HEK293 (cell line): ENCODE results near the gene DNAJC30.

Source experiments
- HOXD13 ChIP-seq: sonication (generic); formaldehyde crosslinking; IDR thresholded peaks from 2 replicates; pipeline ENCODE4 v1.8.0; 2022; ENCODE audit warnings: missing genetic modification reagents, borderline replicate concordance
- KLF8 ChIP-seq: fragments of 450-650 bp; formaldehyde crosslinking; IDR thresholded peaks from 2 replicates; pipeline ENCODE4 v1.5.1; 2016; ENCODE audit warnings: missing biosample characterization, missing genetic modification characterization
- OVOL3 ChIP-seq: fragments of 450-650 bp; formaldehyde crosslinking; IDR thresholded peaks from 2 replicates; pipeline ENCODE4 v1.5.1; 2016; ENCODE audit warnings: missing biosample characterization, missing genetic modification characterization
- TRIM28 ChIP-seq: IDR thresholded peaks from 2 replicates; pipeline ENCODE4 v1.6.1; 2011; ENCODE audit warnings: low read length, control low read depth, borderline replicate concordance
- ZBTB21 ChIP-seq: fragments of 450-650 bp; formaldehyde crosslinking; IDR thresholded peaks from 2 replicates; pipeline ENCODE4 v1.5.1; 2017; ENCODE audit warnings: missing biosample characterization, missing genetic modification characterization
- ZFP37 ChIP-seq: fragments of 450-650 bp; formaldehyde crosslinking; IDR thresholded peaks from 2 replicates; pipeline ENCODE4 v1.5.1; 2016; ENCODE audit warnings: missing biosample characterization, missing genetic modification characterization
- ZNF184 ChIP-seq: fragments of 450-650 bp; IDR thresholded peaks from 2 replicates; pipeline ENCODE4 v1.5.1; 2018; ENCODE audit warnings: missing biosample characterization, mild to moderate bottlenecking, missing genetic modification characterization
- ZNF302 ChIP-seq: fragments of 450-650 bp; formaldehyde crosslinking; IDR thresholded peaks from 2 replicates; pipeline ENCODE4 v1.5.1; 2016; ENCODE audit warnings: missing biosample characterization, missing genetic modification characterization, low read depth
- ZNF341 ChIP-seq: fragments of 450-650 bp; formaldehyde crosslinking; IDR thresholded peaks from 2 replicates; pipeline ENCODE4; 2016; ENCODE audit warnings: low read depth, missing biosample characterization, missing genetic modification characterization
- ZNF785 ChIP-seq: fragments of 450-650 bp; formaldehyde crosslinking; IDR thresholded peaks from 2 replicates; pipeline ENCODE4 v1.5.1; 2016; ENCODE audit warnings: missing biosample characterization, missing genetic modification characterization
- ZNF837 ChIP-seq: fragments of 450-650 bp; formaldehyde crosslinking; IDR thresholded peaks from 2 replicates; pipeline ENCODE4 v1.5.1; 2016; ENCODE audit warnings: missing biosample characterization, missing genetic modification characterization
- ZSCAN23 ChIP-seq: fragments of 450-650 bp; formaldehyde crosslinking; IDR thresholded peaks from 2 replicates; pipeline ENCODE4 v1.5.1; 2016; ENCODE audit warnings: missing biosample characterization, missing genetic modification characterization
- TF ChIP-seq, protein P1 (sequence below): fragments of 450-650 bp; formaldehyde crosslinking; IDR thresholded peaks from 2 replicates; pipeline ENCODE4 v1.5.1; 2016; ENCODE audit warnings: missing biosample characterization, missing genetic modification characterization
- TF ChIP-seq, protein P2 (sequence below): fragments of 450-650 bp; formaldehyde crosslinking; IDR thresholded peaks from 2 replicates; pipeline ENCODE4 v1.5.1; 2016; ENCODE audit warnings: missing biosample characterization, missing genetic modification characterization
- TF ChIP-seq, protein P3 (sequence below): fragments of 450-650 bp; formaldehyde crosslinking; IDR thresholded peaks from 2 replicates; pipeline ENCODE4 v1.5.0; 2017; ENCODE audit warnings: missing biosample characterization, missing genetic modification characterization, borderline replicate concordance
- TF ChIP-seq, protein P4 (sequence below): IDR thresholded peaks from 2 replicates; pipeline ENCODE4 v1.6.1; 2011; ENCODE audit warnings: mild to moderate bottlenecking, low read depth, low read length, borderline replicate concordance
- TF ChIP-seq, protein P5 (sequence below): fragments of 450-650 bp; formaldehyde crosslinking; IDR thresholded peaks from 2 replicates; pipeline ENCODE4 v1.5.1; 2016; ENCODE audit warnings: missing biosample characterization, missing genetic modification characterization
- TF ChIP-seq, protein P6 (sequence below): fragments of 450-650 bp; formaldehyde crosslinking; IDR thresholded peaks from 2 replicates; pipeline ENCODE4 v1.5.1; 2016; ENCODE audit warnings: missing biosample characterization, missing genetic modification characterization
- TF ChIP-seq, protein P7 (sequence below): fragments of 450-650 bp; formaldehyde crosslinking; optimal IDR thresholded peaks from 2 replicates; pipeline ENCODE3; 2016; ENCODE audit warnings: missing biosample characterization, mild to moderate bottlenecking, missing genetic modification characterization
- TF ChIP-seq, protein P8 (sequence below): fragments of 450-650 bp; formaldehyde crosslinking; IDR thresholded peaks from 2 replicates; pipeline ENCODE4 v1.5.1; 2016; ENCODE audit warnings: missing biosample characterization, missing genetic modification characterization, low read depth

Gene DNAJC30

DNA sequence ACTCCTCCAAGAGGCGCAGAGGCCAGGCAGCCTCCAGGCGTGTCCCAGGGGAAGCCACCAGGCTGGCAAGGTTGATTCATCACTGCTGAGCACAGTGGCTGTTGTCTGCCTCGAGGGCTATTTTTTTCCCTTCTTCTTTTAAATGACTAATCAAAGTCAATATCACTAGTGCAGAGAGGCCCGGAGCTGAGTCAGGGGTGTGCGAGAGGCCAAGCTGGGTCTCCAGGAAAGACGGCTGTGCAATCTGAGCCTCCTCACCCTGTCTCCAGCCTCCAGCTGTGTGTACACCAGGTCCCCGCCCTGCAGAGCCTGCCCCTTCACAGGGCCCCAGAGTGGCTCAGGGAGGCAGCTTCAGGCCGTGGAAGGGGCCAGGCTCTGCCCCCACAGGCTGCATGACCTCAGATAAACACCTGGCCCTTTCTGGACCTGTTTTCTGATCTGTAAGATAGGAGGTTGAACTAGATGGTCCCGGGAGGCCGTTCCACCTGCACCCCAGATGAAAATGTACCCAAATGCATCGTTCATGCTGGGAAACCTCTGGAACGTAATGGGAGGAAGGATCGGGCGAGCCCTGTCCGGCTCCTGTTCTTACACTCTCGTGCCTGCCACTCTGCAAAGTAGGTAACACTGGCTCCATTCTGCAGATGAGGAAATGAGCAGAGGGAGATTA is 32.5 kb upstream of the DNAJC30 start (continued):
- TF ChIP-seq, protein P1, sequence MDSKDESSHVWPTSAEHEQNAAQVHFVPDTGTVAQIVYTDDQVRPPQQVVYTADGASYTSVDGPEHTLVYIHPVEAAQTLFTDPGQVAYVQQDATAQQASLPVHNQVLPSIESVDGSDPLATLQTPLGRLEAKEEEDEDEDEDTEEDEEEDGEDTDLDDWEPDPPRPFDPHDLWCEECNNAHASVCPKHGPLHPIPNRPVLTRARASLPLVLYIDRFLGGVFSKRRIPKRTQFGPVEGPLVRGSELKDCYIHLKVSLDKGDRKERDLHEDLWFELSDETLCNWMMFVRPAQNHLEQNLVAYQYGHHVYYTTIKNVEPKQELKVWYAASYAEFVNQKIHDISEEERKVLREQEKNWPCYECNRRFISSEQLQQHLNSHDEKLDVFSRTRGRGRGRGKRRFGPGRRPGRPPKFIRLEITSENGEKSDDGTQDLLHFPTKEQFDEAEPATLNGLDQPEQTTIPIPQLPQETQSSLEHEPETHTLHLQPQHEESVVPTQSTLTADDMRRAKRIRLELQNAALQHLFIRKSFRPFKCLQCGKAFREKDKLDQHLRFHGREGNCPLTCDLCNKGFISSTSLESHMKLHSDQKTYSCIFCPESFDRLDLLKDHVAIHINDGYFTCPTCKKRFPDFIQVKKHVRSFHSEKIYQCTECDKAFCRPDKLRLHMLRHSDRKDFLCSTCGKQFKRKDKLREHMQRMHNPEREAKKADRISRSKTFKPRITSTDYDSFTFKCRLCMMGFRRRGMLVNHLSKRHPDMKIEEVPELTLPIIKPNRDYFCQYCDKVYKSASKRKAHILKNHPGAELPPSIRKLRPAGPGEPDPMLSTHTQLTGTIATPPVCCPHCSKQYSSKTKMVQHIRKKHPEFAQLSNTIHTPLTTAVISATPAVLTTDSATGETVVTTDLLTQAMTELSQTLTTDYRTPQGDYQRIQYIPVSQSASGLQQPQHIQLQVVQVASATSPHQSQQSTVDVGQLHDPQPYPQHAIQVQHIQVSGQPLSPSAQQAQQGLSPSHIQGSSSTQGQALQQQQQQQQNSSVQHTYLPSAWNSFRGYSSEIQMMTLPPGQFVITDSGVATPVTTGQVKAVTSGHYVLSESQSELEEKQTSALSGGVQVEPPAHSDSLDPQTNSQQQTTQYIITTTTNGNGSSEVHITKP (tag by site-specific recombination): peak; percentile 42; the same call in 1 of the 2 replicates
- TF ChIP-seq ZNF785 (tag by site-specific recombination) (no peak), ZFP37 (tag by site-specific recombination) (peak; percentile 70), ZNF837 (tag by site-specific recombination) (no peak), ZNF341 (tag by site-specific recombination) (peak; percentile 79), ZSCAN23 (tag by site-specific recombination) (0 out of 2 replicates have a peak, but pooled peaks have one; percentile 20), ZNF184 (tag by site-specific recombination) (peak; percentile 90), KLF8 (tag by site-specific recombination) (peak; percentile 47; the same call in 1 of the 2 replicates), ZBTB21 (peak; percentile 18; the same call in 1 of the 2 replicates), ZNF302 (tag by site-specific recombination) (no peak), OVOL3 (tag by site-specific recombination) (no peak), HOXD13 (CRISPR knock-in tag) (no peak), TRIM28 (peak; percentile 91)
- TF ChIP-seq, protein P2, sequence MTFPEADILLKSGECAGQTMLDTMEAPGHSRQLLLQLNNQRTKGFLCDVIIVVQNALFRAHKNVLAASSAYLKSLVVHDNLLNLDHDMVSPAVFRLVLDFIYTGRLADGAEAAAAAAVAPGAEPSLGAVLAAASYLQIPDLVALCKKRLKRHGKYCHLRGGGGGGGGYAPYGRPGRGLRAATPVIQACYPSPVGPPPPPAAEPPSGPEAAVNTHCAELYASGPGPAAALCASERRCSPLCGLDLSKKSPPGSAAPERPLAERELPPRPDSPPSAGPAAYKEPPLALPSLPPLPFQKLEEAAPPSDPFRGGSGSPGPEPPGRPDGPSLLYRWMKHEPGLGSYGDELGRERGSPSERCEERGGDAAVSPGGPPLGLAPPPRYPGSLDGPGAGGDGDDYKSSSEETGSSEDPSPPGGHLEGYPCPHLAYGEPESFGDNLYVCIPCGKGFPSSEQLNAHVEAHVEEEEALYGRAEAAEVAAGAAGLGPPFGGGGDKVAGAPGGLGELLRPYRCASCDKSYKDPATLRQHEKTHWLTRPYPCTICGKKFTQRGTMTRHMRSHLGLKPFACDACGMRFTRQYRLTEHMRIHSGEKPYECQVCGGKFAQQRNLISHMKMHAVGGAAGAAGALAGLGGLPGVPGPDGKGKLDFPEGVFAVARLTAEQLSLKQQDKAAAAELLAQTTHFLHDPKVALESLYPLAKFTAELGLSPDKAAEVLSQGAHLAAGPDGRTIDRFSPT (tag by site-specific recombination): peak; percentile 77
- TF ChIP-seq, protein P3, sequence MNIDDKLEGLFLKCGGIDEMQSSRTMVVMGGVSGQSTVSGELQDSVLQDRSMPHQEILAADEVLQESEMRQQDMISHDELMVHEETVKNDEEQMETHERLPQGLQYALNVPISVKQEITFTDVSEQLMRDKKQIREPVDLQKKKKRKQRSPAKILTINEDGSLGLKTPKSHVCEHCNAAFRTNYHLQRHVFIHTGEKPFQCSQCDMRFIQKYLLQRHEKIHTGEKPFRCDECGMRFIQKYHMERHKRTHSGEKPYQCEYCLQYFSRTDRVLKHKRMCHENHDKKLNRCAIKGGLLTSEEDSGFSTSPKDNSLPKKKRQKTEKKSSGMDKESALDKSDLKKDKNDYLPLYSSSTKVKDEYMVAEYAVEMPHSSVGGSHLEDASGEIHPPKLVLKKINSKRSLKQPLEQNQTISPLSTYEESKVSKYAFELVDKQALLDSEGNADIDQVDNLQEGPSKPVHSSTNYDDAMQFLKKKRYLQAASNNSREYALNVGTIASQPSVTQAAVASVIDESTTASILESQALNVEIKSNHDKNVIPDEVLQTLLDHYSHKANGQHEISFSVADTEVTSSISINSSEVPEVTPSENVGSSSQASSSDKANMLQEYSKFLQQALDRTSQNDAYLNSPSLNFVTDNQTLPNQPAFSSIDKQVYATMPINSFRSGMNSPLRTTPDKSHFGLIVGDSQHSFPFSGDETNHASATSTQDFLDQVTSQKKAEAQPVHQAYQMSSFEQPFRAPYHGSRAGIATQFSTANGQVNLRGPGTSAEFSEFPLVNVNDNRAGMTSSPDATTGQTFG: no peak
- TF ChIP-seq, protein P4, sequence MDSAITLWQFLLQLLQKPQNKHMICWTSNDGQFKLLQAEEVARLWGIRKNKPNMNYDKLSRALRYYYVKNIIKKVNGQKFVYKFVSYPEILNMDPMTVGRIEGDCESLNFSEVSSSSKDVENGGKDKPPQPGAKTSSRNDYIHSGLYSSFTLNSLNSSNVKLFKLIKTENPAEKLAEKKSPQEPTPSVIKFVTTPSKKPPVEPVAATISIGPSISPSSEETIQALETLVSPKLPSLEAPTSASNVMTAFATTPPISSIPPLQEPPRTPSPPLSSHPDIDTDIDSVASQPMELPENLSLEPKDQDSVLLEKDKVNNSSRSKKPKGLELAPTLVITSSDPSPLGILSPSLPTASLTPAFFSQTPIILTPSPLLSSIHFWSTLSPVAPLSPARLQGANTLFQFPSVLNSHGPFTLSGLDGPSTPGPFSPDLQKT: no peak
- TF ChIP-seq, protein P5, sequence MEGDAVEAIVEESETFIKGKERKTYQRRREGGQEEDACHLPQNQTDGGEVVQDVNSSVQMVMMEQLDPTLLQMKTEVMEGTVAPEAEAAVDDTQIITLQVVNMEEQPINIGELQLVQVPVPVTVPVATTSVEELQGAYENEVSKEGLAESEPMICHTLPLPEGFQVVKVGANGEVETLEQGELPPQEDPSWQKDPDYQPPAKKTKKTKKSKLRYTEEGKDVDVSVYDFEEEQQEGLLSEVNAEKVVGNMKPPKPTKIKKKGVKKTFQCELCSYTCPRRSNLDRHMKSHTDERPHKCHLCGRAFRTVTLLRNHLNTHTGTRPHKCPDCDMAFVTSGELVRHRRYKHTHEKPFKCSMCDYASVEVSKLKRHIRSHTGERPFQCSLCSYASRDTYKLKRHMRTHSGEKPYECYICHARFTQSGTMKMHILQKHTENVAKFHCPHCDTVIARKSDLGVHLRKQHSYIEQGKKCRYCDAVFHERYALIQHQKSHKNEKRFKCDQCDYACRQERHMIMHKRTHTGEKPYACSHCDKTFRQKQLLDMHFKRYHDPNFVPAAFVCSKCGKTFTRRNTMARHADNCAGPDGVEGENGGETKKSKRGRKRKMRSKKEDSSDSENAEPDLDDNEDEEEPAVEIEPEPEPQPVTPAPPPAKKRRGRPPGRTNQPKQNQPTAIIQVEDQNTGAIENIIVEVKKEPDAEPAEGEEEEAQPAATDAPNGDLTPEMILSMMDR (tag by site-specific recombination): no peak
- TF ChIP-seq, protein P6, sequence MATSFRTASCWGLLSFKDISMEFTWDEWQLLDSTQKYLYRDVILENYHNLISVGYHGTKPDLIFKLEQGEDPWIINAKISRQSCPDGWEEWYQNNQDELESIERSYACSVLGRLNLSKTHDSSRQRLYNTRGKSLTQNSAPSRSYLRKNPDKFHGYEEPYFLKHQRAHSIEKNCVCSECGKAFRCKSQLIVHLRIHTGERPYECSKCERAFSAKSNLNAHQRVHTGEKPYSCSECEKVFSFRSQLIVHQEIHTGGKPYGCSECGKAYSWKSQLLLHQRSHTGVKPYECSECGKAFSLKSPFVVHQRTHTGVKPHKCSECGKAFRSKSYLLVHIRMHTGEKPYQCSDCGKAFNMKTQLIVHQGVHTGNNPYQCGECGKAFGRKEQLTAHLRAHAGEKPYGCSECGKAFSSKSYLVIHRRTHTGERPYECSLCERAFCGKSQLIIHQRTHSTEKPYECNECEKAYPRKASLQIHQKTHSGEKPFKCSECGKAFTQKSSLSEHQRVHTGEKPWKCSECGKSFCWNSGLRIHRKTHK: no peak
- TF ChIP-seq, protein P7, sequence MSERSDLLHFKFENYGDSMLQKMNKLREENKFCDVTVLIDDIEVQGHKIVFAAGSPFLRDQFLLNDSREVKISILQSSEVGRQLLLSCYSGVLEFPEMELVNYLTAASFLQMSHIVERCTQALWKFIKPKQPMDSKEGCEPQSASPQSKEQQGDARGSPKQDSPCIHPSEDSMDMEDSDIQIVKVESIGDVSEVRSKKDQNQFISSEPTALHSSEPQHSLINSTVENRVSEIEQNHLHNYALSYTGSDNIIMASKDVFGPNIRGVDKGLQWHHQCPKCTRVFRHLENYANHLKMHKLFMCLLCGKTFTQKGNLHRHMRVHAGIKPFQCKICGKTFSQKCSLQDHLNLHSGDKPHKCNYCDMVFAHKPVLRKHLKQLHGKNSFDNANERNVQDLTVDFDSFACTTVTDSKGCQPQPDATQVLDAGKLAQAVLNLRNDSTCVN (tag by site-specific recombination): no peak
- TF ChIP-seq, protein P8, sequence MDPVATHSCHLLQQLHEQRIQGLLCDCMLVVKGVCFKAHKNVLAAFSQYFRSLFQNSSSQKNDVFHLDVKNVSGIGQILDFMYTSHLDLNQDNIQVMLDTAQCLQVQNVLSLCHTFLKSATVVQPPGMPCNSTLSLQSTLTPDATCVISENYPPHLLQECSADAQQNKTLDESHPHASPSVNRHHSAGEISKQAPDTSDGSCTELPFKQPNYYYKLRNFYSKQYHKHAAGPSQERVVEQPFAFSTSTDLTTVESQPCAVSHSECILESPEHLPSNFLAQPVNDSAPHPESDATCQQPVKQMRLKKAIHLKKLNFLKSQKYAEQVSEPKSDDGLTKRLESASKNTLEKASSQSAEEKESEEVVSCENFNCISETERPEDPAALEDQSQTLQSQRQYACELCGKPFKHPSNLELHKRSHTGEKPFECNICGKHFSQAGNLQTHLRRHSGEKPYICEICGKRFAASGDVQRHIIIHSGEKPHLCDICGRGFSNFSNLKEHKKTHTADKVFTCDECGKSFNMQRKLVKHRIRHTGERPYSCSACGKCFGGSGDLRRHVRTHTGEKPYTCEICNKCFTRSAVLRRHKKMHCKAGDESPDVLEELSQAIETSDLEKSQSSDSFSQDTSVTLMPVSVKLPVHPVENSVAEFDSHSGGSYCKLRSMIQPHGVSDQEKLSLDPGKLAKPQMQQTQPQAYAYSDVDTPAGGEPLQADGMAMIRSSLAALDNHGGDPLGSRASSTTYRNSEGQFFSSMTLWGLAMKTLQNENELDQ (tag by site-specific recombination): no peak
